Stimulated activated CD8-positive, alpha-beta memory T cell treated with anti-CD3 and anti-CD28 coated beads, Interleukin-2, amount 100 ng/mL, for 1 hour (primary cell): Measurements from ENCODE around the gene GPBP1.

ENCODE experiments used
- DNase-seq, 2 donors: peaks; one replicate each; pipeline ENCODE4 v3.0.0-alpha.2; 2020; ENCODE audit warnings: low read depth in 2 of 2

GPBP1 gene

DNA sequence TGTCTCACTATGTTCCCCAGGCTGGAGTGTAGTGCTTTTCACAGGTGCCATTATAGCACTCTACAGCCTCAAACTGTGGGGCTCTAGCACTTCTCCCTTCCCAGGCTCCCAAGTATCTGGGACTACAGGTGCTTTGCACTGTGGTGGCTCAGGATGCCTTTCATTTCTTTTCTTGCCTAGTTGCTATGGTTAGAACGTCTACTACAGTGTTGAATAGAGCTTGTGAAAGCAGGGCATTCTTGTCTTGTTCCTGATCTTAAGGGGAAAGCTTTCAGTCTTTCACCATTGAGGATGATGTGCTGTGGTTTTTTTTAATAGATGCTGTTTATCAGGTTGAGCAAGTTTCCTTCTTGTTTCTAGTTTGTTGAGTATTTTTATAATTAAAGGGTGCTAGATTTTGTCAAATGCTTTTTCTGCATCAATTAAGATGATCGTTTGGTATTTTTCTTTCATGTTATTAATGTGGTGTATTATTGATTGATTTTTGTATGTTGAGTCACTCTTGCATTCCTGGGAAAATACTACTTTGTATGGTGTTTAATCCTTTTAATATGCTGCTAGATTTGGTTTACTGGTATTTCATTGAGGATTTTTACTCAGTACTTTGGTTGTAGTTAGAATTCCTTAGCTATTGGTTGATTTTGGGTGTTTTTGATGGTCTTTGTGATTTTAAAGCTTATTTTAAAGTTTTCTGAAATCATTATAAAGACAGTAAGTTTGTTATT, 35.6 kb downstream of the GPBP1 start:
- DNase-seq = no peak

GRCh38 chr5:57210633-57211032, 36.8 kb downstream of the GPBP1 start:
- DNase-seq = no peak

DNA sequence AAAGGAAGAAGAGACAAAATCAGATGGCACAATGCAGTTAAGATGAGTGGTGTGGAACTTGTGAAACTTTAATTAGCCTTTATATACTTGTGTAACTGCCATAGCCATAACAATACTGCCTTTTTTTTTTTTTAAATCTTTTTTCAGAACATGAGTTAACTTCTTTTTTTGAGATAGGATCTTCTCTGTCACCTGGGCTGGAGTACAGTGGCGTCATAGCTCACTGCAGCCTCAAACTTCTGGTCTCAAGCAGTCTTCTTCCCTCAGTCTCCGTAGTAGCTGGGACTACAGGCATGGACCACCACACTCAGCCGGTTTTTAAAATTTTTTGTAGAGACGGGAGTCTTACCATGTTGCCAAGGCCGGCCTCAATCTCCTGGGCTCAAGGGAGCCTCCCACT, 37.2 kb downstream of the GPBP1 start:
- no peak for DNase-seq

DNA sequence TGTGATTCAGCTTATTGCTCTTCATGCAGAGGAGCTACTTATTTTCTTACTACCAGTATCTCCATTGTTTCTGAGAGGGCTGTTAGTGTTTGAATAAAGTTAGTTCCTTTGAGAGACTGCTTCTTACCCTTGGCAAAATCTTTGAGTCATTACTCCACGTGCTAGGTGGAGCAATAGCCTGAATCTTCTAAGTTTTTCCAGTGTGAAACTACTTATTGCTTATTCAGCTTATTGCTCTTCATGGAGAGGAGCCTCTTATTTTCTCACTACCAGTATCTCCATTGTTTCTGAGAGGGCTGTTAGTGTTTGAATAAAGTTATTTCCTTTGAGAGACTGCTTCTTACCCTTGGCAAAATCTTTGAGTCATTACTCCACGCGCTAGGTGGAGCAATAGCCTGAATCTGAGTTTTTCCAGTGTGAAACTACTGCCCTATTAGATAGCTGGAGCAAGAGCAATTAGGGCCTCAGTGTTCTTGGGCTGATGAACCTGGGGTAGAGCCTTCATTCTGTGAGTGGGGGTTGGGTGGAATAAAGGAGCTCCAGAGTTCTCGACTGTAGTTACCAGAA, 41.9 kb downstream of the GPBP1 start:
- DNase-seq = no peak

DNA sequence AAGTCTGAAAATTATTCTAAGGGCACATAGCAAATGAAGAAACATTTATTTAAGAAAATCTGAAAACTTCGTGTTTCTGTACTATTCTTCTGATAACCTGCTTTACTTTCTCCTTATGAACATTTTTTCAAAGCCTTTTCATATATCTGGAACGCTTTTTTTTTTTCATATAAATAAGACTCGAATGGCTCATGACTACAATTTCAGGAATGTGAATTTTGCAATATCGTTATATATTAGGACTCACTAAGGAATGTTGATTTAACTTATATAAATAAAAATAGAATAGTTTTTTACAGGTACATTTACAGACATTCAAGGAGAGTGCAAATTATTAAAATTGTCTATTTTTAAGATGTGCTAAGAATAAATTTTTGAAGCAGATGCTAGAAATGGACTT, 42.9 kb downstream of the GPBP1 start:
- no peak for DNase-seq

GRCh38 chr5:57219386-57219785, 45.5 kb downstream of the GPBP1 start:
- DNase-seq = no peak

GRCh38 chr5:57221049-57221568, 47.2 kb downstream of the GPBP1 start:
- no peak for DNase-seq

DNA sequence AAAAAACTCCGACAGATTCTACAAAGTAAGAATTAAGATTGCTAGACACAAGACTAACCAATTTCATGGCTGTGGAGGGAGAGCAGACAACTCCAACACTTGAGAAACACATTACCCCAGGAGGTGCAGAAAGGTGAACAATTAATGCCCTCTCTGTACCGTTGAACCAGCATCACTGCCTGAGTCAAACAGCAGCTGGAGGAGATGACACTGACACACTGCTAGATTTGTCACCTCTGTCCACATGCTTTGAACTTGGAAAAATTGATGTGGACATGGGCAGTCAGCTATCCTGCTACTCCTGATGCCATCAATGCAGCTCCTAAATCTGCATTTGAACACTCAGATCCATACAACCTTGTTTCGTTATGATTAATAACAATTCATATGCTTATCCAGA, 51.7 kb downstream of the GPBP1 start:
- DNase-seq = no peak

- DNase-seq = no peak
Observed at GRCh38 chr5:57229313-57229712, 55.5 kb downstream of the GPBP1 start.

DNA sequence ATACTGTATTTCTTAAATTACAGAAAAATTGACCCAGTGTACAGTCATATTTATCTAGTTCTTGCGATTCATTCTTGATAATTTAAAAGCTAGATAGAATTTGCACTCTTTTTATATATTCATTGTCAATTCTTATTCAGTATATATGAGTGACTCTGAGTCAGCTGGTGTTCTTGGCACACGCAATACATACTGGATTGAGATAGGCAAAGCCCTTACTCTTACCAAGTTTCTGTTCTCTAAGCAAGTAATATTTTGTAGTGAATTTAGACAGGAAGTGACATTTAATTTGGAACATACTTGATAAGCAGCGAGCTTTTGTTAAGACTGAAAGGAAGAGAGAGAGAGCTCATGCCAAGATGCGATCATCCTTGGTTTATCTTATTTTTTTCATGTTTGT, 57.7 kb downstream of the GPBP1 start:
- no peak for DNase-seq

- DNase-seq = no peak
Observed at GRCh38 chr5:57232293-57233033, 58.6 kb downstream of the GPBP1 start.

GRCh38 chr5:57243286-57244137, 69.7 kb downstream of the GPBP1 start:
- DNase-seq = no peak

- DNase-seq = no peak
Observed at GRCh38 chr5:57244331-57244730, 70.5 kb downstream of the GPBP1 start.

GRCh38 chr5:57246426-57246825, 72.6 kb downstream of the GPBP1 start:
- no peak for DNase-seq

GRCh38 chr5:57247765-57248164, 73.9 kb downstream of the GPBP1 start:
- no peak for DNase-seq

DNA sequence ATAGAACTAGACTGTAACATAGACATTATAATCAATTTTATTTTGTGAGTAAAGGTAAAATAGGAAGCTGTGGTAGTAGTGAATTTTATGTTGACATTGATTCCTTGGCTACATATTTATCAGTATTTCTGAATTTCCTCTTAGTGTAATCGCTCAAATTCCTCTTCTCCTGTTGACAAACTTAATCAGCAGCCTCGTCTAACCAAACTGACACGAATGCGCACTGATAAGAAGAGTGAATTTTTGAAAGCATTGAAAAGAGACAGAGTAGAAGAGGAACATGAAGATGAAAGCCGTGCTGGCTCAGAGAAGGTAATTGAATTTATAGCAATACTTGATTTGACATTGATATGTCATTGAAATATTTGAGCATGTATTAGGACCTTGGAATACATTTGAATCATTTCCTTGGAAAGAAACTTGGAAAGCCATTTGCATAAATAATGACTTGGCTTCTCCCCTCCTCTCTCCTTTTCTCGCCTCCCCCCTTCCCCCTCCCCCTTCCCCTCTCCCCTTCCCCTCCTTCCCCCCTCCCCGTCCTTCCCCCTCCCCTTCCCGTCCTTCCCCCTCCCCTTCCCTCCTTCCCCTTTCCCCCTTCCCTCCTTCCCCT, 75.5 kb downstream of the GPBP1 start:
- no peak for DNase-seq

DNA sequence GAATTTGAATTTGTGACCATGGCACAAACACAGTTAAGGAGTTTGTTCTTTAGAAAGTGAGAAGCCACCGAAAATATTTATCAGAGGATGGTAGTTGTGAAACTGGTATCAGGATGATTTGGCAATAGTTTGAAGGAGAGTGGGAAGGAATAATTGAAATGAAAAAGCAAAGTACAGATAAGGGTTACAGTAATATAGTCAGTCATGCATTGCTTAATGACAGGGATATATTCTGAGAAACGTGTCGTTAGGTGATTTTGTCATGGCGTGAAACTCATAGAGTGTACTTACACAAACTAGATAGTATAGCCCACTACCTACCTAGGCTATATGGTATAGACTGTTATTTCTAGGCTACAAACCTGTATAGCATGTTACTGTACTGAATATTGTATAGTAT, 84.2 kb downstream of the GPBP1 start:
- no peak for DNase-seq

- DNase-seq = no peak
Observed at GRCh38 chr5:57258943-57259342, 85.1 kb downstream of the GPBP1 start.

DNA sequence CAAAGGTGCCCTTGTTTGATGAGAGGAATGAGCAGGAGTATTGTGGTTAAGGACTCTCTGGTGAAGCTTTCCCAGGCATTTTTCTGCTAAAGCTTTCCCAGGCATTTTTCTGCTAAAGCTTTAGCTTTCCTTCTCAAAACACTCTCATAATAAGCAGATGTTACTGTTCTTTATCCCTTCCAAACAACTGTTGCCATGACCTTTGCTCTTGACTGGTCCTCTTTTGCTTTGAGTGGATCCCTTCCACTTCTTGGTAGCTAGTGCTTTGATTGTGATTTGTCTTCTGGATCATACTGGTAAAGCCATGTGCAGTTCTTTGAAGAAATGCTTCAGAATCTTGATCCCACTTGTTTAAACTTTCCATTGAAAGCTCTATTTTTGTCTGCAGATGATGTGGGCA, 85.8 kb downstream of the GPBP1 start:
- no peak for DNase-seq

DNA sequence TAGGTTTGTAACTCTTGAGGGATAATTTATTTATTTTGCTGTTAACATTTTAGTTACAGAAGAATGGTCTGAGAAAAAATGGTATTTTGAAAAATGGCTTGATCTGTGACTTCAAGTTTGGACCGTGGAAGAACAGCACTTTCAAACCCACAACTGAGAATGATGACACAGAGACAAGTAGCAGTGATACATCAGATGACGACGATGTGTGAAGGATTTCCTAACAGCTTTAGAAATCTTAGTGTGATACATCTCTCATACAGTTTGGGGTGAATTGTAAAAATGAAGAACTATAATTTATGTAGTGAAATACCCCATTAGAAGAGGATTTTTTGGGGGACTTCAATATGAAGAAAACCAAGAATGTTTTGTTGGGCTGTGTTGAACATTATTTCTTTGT, 88.7 kb downstream of the GPBP1 start:
- DNase-seq = no peak

GRCh38 chr5:57267805-57268204, 93.9 kb downstream of the GPBP1 start:
- DNase-seq = no peak

DNA sequence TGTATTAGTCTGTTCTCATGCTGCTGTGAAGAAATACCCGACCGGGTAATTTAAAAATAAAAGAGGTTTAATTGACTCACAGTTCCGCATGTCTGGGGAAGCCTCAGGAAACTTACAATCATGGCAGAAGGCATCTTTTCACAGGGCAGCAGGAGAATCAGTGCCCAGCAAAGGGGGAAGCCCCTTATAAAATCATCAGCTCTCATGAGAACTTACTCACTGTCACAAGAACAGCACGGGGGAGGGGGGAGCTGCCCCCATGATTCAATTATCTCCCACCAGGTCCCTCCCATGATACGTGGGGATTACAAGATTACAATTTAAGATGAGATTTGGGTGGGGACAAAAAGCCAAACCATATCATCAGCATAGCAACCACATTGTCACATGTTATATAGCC, 102.5 kb downstream of the GPBP1 start:
- no peak for DNase-seq
